H1 (cell line): ENCODE measurements around the gene GAB2. TPM values are rescaled to one million over a fixed set of nuclear protein-coding genes. Genes with fewer than 3 reads are reported as not detected.

Source experiments
- HDAC6 ChIP-seq: IDR thresholded peaks from one replicate; pipeline ENCODE4 v1.7.1; 2012; ENCODE audit warnings: low read depth, mild to moderate bottlenecking, inconsistent platforms, low read length, moderate library complexity
- MAX ChIP-seq: IDR thresholded peaks from 2 replicates; pipeline ENCODE4 v1.6.1; 2012; ENCODE audit warnings: inconsistent platforms
- NANOG ChIP-seq: IDR thresholded peaks from 2 replicates; pipeline ENCODE4 v1.6.1; 2011; ENCODE audit warnings: low read length, low read depth, mild to moderate bottlenecking, inconsistent platforms; ENCODE audit not compliant: insufficient read depth, poor library complexity, severe bottlenecking
- POLR2A ChIP-seq, 2 experiments: IDR thresholded peaks; 1 replicate in 1 of 2; 2 replicates in 1 of 2; pipeline ENCODE4 v1.6.1; 2011; ENCODE audit warnings: low read depth in 2 of 2, low read length in 2 of 2, mild to moderate bottlenecking in 2 of 2; ENCODE audit errors: control extremely low read depth in 1 of 2
- RNF2 ChIP-seq: fragments of 200-900, 300-1000 bp; sonication (generic); IDR thresholded peaks from 2 replicates; pipeline ENCODE4 v1.7.1; 2016; ENCODE audit warnings: borderline replicate concordance, low read depth, mild to moderate bottlenecking, antibody characterized with exemption, low read length; ENCODE audit not compliant: poor library complexity, severe bottlenecking; ENCODE audit errors: missing control alignments
- USF2 ChIP-seq: IDR thresholded peaks from 2 replicates; pipeline ENCODE4 v1.6.1; 2011; ENCODE audit warnings: low read length, improper control_type of control experiment
- polyA plus RNA-seq, 7 experiments: library from polyadenylated mRNA; depleted of rRNA in 3 of 7; stranded (reverse) in 5 of 7; unstranded in 2 of 7; fragments of >200 nt in 5 of 7; fragments of 200-250 nt in 2 of 7; gene quantifications; 1 replicate in 5 of 7; 2 replicates in 1 of 7; 4 replicates in 1 of 7; pipeline versions ENCODE4 v1.2.1 to v1.2.3, GENCODE V29; 2011 to 2013; ENCODE audit warnings: missing spikeins in 2 of 7, mixed read lengths in 2 of 7
- total RNA-seq: library from RNA; stranded (reverse); fragmentation: NEBNext Ultra II Directional; extraction: Animal tissue kit (Norgen Biotek cat#: 25700); gene quantifications from 2 replicates; pipeline ENCODE4 v1.2.1, GENCODE V29; 2021

The GAB2 gene
- total and polyA plus RNA-seq, 2 of the 8 experiments (the other 6 are each of a cell fraction or from before 2014, with no cell fraction given) = 6.3 to 14.0 TPM

- TF ChIP-seq USF2 (no peak), POLR2A (IDR thresholded peaks at IDR 0.05; ENCODE audit: control extremely low read depth in 1 of 2, low read depth in 2 of 2, low read length in 2 of 2) (no peak), MAX (no peak), RNF2 (no peak), NANOG (no peak), HDAC6 (no peak)
Measured at GRCh38 chr11:78262691-78263090, 154.9 kb downstream of the GAB2 start (continued).
